HL-60/S4 treated with retinoic acid at 250 ng/mL for 4 days and 3 days (cell line): ENCODE results near the gene P4HA3.

Experiments
- in situ Hi-C: fragments of 300-500 bp; cut with MboI; formaldehyde crosslinking; loops from 2 replicates; pipeline ENCODE4 v1.7.0; 2022; ENCODE audit warnings: low sequenced_read_pairs

Gene P4HA3

GRCh38 chr11:74269161-74269811 lies 42.2 kb downstream of the P4HA3 start:
- in situ Hi-C loops: loop anchor here (25.0 kb wide), 2 partner anchors 293 to 307 kb away; partner anchors contain the start of gene DNAJB13

- in situ Hi-C loops: loop anchor here (25.0 kb wide), 2 partner anchors 294 to 306 kb away; partner anchors contain the start of gene DNAJB13
Observed at GRCh38 chr11:74268456-74268855, 43.0 kb downstream of the P4HA3 start.

GRCh38 chr11:74267014-74267413 lies 44.4 kb downstream of the P4HA3 start:
- in situ Hi-C loops: loop anchor here (25.0 kb wide), 2 partner anchors 295 to 305 kb away; partner anchors contain the start of gene DNAJB13

- in situ Hi-C loops: loop anchor here (25.0 kb wide), 2 partner anchors 297 to 303 kb away; partner anchors contain the start of gene DNAJB13
Observed at GRCh38 chr11:74265256-74265655, 46.2 kb downstream of the P4HA3 start.

GRCh38 chr11:74262725-74263124 lies 48.7 kb downstream of the P4HA3 start:
- in situ Hi-C loops: loop anchor here (25.0 kb wide), 2 partner anchors 300 kb away; partner anchors contain the start of gene DNAJB13

- in situ Hi-C loops: loop anchor here (25.0 kb wide), 2 partner anchors 296 to 304 kb away; partner anchors contain the start of gene DNAJB13
Observed at GRCh38 chr11:74257959-74258553, 53.4 kb downstream of the P4HA3 start.

- in situ Hi-C loops: loop anchor here (25.0 kb wide), 2 partner anchors 294 to 306 kb away; partner anchors contain the start of gene DNAJB13
Observed at GRCh38 chr11:74256378-74257133, 54.9 kb downstream of the P4HA3 start.

- in situ Hi-C loops: loop anchor here (25.0 kb wide), 2 partner anchors 294 to 306 kb away; partner anchors contain the start of gene DNAJB13
Observed at GRCh38 chr11:74255741-74256375, 55.6 kb downstream of the P4HA3 start.

GRCh38 chr11:74253361-74253760 lies 58.1 kb downstream of the P4HA3 start:
- in situ Hi-C loops: loop anchor here (25.0 kb wide), 2 partner anchors 291 to 309 kb away; partner anchors contain the start of gene DNAJB13

GRCh38 chr11:74249496-74249895 lies 61.9 kb downstream of the P4HA3 start:
- in situ Hi-C loops: no loop called here

- in situ Hi-C loops: no loop called here
Observed at GRCh38 chr11:74248469-74248868, 63.0 kb downstream of the P4HA3 start.

GRCh38 chr11:74238243-74238642 lies 73.2 kb downstream of the P4HA3 start:
- in situ Hi-C loops: no loop called here

GRCh38 chr11:74237541-74237940 lies 73.9 kb downstream of the P4HA3 start:
- in situ Hi-C loops: no loop called here

- in situ Hi-C loops: no loop called here
Observed at GRCh38 chr11:74235121-74235520, 76.3 kb downstream of the P4HA3 start.

GRCh38 chr11:74233683-74234082 lies 77.8 kb downstream of the P4HA3 start:
- in situ Hi-C loops: no loop called here

GRCh38 chr11:74232311-74232950 lies 79.0 kb downstream of the P4HA3 start:
- in situ Hi-C loops: no loop called here

GRCh38 chr11:74226907-74227306 lies 84.5 kb downstream of the P4HA3 start:
- in situ Hi-C loops: no loop called here

GRCh38 chr11:74225565-74225964 lies 85.9 kb downstream of the P4HA3 start:
- in situ Hi-C loops: no loop called here

GRCh38 chr11:74221816-74222215 lies 89.6 kb downstream of the P4HA3 start:
- in situ Hi-C loops: no loop called here

- in situ Hi-C loops: no loop called here
Observed at GRCh38 chr11:74220376-74220775, 91.1 kb downstream of the P4HA3 start.
